ENCODE measurements around the gene CLRN2.

The CLRN2 gene

DNA sequence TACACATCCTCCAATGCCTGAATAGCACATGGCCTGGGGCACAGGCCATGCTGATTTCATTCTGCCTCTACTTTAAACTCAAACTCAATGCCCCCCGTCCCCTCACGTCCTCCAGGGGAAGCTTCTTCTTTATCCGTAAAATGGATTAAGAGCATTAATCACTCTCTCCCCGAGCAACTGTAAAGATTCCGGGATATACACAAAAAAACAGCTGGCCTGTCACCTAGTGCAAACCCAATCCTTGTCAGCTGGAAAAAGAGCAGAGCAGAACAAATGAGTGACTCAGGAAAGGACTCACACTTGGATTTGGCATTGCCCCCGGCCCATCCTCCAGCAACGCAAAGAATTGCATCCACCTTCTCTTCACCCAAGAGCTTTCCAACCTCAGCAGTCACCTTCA lies 10.9 kb upstream of the CLRN2 start:
- TF ChIP-seq CTCF (IDR thresholded peaks at IDR 0.05; ENCODE audit: low read depth, low read length): no peak
- no peak for DNase-seq (ENCODE audit: extremely low read depth, low read depth)

GRCh38 chr4:17510582-17510981 lies 4.4 kb upstream of the CLRN2 start:
- no peak for TF ChIP-seq CTCF (IDR thresholded peaks at IDR 0.05; ENCODE audit: low read depth, low read length)

DNA sequence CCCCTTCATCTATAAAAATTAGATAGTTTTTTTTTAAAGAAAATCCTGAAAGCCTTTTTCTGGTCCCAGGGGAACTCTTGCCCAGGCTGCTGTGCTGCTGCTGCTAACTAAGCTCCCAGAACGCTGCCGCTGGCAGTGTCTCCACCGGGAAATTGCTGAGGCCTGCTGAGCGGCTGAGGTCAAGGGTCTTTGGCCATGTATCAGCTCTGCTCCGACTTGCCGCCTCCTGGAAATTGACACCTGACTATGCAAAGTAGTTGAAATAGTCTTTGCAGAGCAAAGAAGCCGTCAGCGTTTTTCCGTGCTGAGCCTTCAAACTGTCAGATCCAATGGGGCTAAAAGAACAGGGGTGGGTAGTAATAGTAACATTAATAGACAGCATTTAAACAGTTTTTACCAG lies 3.9 kb upstream of the CLRN2 start:
- TF ChIP-seq CTCF (IDR thresholded peaks at IDR 0.05; ENCODE audit: low read depth, low read length): no peak
- DNase-seq (ENCODE audit: extremely low read depth, low read depth): no peak

More at GRCh38 chr4:17510582-17510981, 4.4 kb upstream of the CLRN2 start:
- DNase-seq (ENCODE audit: extremely low read depth, low read depth): no peak

GRCh38 chr4:17511509-17511949 lies 3.4 kb upstream of the CLRN2 start:
- TF ChIP-seq CTCF (IDR thresholded peaks at IDR 0.05; ENCODE audit: low read depth, low read length): no peak
- DNase-seq (ENCODE audit: extremely low read depth, low read depth): no peak

DNA sequence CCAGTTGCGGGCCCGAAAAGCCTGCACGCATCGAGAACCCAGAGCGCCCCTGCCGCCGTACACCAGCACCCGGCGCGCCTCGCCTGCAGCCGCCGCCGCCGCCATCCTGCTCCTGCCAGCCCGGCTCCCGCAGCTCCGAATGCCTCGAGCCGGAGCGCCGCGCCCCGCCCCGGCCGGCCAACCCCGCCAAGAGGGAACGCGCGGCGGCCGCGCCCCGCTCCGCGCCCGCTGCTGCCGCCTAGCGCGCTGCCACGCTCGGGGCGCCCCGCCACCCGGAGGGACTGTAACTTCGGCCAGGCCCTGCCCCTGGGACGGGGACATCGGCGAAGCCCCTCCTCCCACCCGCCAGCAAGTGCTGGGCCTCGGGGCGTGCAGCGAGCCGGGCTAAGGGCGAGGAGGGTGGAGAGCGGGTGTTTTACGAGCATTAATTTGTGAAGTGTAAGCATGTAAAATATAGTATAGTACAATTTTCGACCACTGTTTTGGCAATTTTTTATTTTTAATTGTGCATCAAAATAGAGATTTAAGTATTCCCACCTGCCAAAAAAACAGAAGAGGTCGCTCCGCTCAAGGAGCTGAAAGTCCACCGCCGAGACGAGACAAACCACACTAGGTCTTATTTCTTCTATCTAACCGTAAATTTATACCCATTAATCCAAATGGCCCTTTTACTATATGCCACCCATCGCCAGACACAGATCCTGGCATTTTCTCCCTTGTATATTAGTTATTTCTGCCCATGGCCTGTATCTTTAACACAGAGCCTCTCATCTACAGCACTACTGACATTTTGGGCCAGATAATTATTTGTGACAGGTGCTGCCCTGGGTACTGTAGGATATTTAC lies 2.8 kb upstream of the CLRN2 start, which contains the start of gene QDPR:
Gene QDPR, minus strand, starts transcription at position 141 of the 846 bp plus-strand sequence. Its CDS starts 36 bp downstream, at position 105.
- TF ChIP-seq CTCF (IDR thresholded peaks at IDR 0.05; ENCODE audit: low read depth, low read length): peak; percentile 29
- peak; percentile 29 for DNase-seq (ENCODE audit: extremely low read depth, low read depth)

DNA sequence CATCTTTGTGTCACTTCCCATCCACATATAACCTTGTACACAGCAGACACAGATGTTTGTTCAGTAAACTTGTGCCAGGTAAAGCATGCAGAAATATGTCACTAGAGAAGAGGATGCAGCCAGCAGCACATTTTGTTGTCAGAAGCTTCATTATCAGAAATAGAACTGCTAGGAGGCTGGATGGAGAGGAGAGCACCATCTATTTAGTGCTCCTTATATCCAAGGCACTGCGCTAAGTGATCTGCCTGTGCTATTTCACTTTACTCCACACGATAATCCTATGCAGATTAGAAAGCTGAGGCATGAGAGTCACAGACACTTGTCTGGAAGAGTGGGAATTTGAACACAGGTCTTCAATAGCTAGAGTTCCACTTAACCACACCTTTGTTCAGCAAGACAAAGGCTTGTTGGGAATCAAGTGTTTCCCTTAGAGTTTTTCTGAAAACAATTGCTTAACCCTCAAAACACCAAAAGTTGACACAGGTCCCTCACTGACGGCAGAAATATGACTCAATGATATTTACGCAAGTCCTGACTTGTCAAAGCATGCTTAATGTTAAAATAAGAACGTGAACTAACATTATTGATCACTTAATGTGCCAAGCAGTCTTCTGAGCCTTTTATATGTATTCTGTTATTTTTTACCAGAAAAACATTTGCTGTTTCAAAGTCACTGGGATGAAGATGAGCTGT lies 1.8 kb upstream of the CLRN2 start:
- TF ChIP-seq CTCF (IDR thresholded peaks at IDR 0.05; ENCODE audit: low read depth, low read length): no peak
- no peak for DNase-seq (ENCODE audit: extremely low read depth, low read depth)

Data from AG09319 (cell line).